ENCODE data around the gene ATXN3.

Gene ATXN3

GRCh38 chr14:92109490-92109889 lies 3.1 kb upstream of the ATXN3 start:
- no peak overlapping the region for H3K4me3 ChIP-seq (replicated peaks; ENCODE audit: low read depth, low read length)
- DNase-seq (ENCODE audit: extremely low read depth, low read depth), result no peak
- no peak for TF ChIP-seq CTCF (IDR thresholded peaks at IDR 0.05; ENCODE audit: low read depth, low read length, missing control alignments)

- DNase-seq (ENCODE audit: extremely low read depth, low read depth), result no peak
- H3K4me3 ChIP-seq (replicated peaks; ENCODE audit: low read depth, low read length), result no peak overlapping the region
These were observed 2.2 kb upstream of the ATXN3 start for GRCh38 chr14:92108345-92109254.

GRCh38 chr14:92105893-92106142 lies 564 bp downstream of the ATXN3 start:
- H3K4me3 ChIP-seq (replicated peaks; ENCODE audit: low read depth, low read length), result peak overlapping the region; percentile 90
- no peak for DNase-seq (ENCODE audit: extremely low read depth, low read depth)
- no peak for TF ChIP-seq CTCF (IDR thresholded peaks at IDR 0.05; ENCODE audit: low read depth, low read length, missing control alignments)

More at GRCh38 chr14:92108345-92109254, 2.2 kb upstream of the ATXN3 start:
- no peak for TF ChIP-seq CTCF (IDR thresholded peaks at IDR 0.05; ENCODE audit: low read depth, low read length, missing control alignments)

- TF ChIP-seq CTCF (IDR thresholded peaks at IDR 0.05; ENCODE audit: low read depth, low read length, missing control alignments), result no peak
- no peak for DNase-seq (ENCODE audit: extremely low read depth, low read depth)
- peak overlapping the region; percentile 90 for H3K4me3 ChIP-seq (replicated peaks; ENCODE audit: low read depth, low read length)
These were observed 1.1 kb downstream of the ATXN3 start for GRCh38 chr14:92105073-92105892.

- H3K4me3 ChIP-seq (replicated peaks; ENCODE audit: low read depth, low read length), result no peak overlapping the region
- no peak for TF ChIP-seq CTCF (IDR thresholded peaks at IDR 0.05; ENCODE audit: low read depth, low read length, missing control alignments)
- DNase-seq (ENCODE audit: extremely low read depth, low read depth), result no peak
These were observed 2.9 kb downstream of the ATXN3 start for GRCh38 chr14:92103363-92103989.

GRCh38 chr14:92099802-92100201 lies 6.6 kb downstream of the ATXN3 start:
- no peak overlapping the region for H3K4me3 ChIP-seq (replicated peaks; ENCODE audit: low read depth, low read length)
- no peak for TF ChIP-seq CTCF (IDR thresholded peaks at IDR 0.05; ENCODE audit: low read depth, low read length, missing control alignments)
- DNase-seq (ENCODE audit: extremely low read depth, low read depth), result no peak

Data from HFF-Myc (cell line).